ENCODE data around the gene HOOK1.

- no peak for TF ChIP-seq CTCF (IDR thresholded peaks at IDR 0.05; ENCODE audit: low read length)
- TF ChIP-seq EZH2phosphoT487 (IDR thresholded peaks at IDR 0.05; ENCODE audit: low read length), result no peak
Observed at GRCh38 chr1:59814180-59814900, 409 bp upstream of the HOOK1 start.
